Measurements from ENCODE around the gene CMIP.
"Not testable (repeated sequence)": the region's sequence is repeated elsewhere in the genome, so short reads cannot be mapped to it uniquely, and the experiment has no call there.

CMIP gene

DNA sequence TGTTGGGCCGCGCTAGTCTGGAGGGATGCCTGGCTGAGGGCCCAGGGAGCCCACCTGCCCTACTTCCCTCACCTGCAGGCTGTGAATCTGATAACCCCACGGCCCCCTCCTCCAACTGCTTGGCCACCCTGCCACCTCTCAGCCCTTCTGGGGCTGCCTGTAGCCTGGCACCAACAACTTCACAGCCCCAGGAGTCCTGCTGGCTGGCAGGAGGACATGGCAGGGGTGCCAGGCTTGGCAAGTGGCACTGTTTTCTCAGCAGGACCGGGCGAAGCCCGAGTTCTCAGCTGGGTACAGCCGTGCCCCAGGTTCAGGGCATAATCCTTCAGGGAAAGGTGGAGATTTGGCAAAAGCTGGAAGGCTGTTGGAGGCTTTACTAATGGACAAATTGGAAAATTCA, 129.6 kb downstream of the CMIP start:
- TF ChIP-seq ZNF274 (IDR thresholded peaks at IDR 0.05; ENCODE audit: low read depth, low read length) (no peak), SUZ12 (IDR thresholded peaks at IDR 0.05; ENCODE audit: extremely low read depth, insufficient read depth, insufficient read length) (no peak), YY1 (IDR thresholded peaks at IDR 0.05; ENCODE audit: insufficient read depth, insufficient read length) (no peak)
- H3K4me3 ChIP-seq (ENCODE audit: insufficient read length, low read depth), result no peak overlapping the region
- H3K27me3 ChIP-seq (ENCODE audit: insufficient read depth, insufficient read length), result no peaks in the 10 kb centered on the region
- H3K4me1 ChIP-seq (ENCODE audit: insufficient read depth, insufficient read length), result peaks cover 14% of the 10 kb centered on the region
- no peak overlapping the region for H3K9ac ChIP-seq (ENCODE audit: insufficient read length, low read depth)
- H3K9me3 ChIP-seq (ENCODE audit: insufficient read depth, low read length), result no peaks in the 10 kb centered on the region
- peaks cover 6% of the 10 kb centered on the region for H3K36me3 ChIP-seq (ENCODE audit: insufficient read depth, insufficient read length, low read length)
- DNase-seq (ENCODE audit: low read depth, low spot score), result no peak

DNA sequence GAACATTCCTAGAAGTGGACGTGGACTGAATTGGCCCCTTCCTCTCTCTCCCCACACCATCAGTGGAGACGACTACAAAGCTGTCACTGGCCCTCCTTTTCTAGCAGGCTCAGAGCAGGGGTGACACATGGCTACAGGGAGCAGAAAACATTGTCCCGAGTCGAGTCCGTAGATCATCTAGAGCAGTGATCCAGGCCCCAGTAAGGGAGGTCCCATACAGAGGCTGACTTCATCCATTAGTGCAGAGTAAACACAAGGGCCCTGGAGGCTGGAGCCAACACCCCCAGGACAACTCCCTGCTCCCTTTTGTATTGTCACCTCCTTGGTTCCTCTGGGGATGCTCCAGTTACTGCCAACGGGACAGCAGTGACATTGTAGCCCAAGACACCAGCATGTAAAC, 130.7 kb downstream of the CMIP start:
- Histone ChIP-seq H3K9me3 (ENCODE audit: insufficient read depth, low read length) (no peaks in the 10 kb centered on the region), H3K9ac (ENCODE audit: insufficient read length, low read depth) (no peak overlapping the region), H3K36me3 (ENCODE audit: insufficient read depth, insufficient read length, low read length) (peaks cover 2% of the 10 kb centered on the region), H3K4me3 (ENCODE audit: insufficient read length, low read depth) (no peak overlapping the region), H3K4me1 (ENCODE audit: insufficient read depth, insufficient read length) (peaks cover 14% of the 10 kb centered on the region), H3K27me3 (ENCODE audit: insufficient read depth, insufficient read length) (no peaks in the 10 kb centered on the region)
- DNase-seq (ENCODE audit: low read depth, low spot score), result no peak
- no peak for TF ChIP-seq YY1 (IDR thresholded peaks at IDR 0.05; ENCODE audit: insufficient read depth, insufficient read length)
- no peak for TF ChIP-seq ZNF274 (IDR thresholded peaks at IDR 0.05; ENCODE audit: low read depth, low read length)
- no peak for TF ChIP-seq SUZ12 (IDR thresholded peaks at IDR 0.05; ENCODE audit: extremely low read depth, insufficient read depth, insufficient read length)

- no peak for TF ChIP-seq ZNF274 (IDR thresholded peaks at IDR 0.05; ENCODE audit: low read depth, low read length)
- TF ChIP-seq YY1 (IDR thresholded peaks at IDR 0.05; ENCODE audit: insufficient read depth, insufficient read length), result no peak
- TF ChIP-seq SUZ12 (IDR thresholded peaks at IDR 0.05; ENCODE audit: extremely low read depth, insufficient read depth, insufficient read length), result no peak
- H3K27me3 ChIP-seq (ENCODE audit: insufficient read depth, insufficient read length), result no peaks in the 10 kb centered on the region
- no peaks in the 10 kb centered on the region for H3K9me3 ChIP-seq (ENCODE audit: insufficient read depth, low read length)
- no peak overlapping the region for H3K4me3 ChIP-seq (ENCODE audit: insufficient read length, low read depth)
- H3K9ac ChIP-seq (ENCODE audit: insufficient read length, low read depth), result no peak overlapping the region
- no peak for DNase-seq (ENCODE audit: low read depth, low spot score)
- H3K4me1 ChIP-seq (ENCODE audit: insufficient read depth, insufficient read length), result peaks cover 14% of the 10 kb centered on the region
- peaks cover 2% of the 10 kb centered on the region for H3K36me3 ChIP-seq (ENCODE audit: insufficient read depth, insufficient read length, low read length)
These were observed 131.2 kb downstream of the CMIP start for GRCh38 chr16:81575834-81576233.

DNA sequence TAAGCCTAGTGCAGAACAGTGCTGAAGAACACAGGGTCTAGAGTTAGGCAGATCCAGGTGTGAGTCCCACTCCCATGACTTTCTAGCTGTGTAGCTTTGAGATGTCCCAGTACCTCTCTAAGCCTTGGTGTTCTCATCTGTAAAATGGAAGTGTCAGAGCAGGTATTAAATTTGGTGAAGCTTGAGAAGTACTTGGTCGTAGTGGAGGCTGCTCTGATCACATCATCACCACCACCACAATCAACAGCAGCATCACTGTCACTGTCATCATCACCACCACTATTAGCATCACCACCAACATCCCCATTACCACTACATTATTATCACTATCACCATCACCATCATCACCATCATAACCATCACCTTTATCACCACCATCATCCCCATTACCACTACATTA, 132.1 kb downstream of the CMIP start:
- TF ChIP-seq SUZ12 (IDR thresholded peaks at IDR 0.05; ENCODE audit: extremely low read depth, insufficient read depth, insufficient read length), result no peak
- TF ChIP-seq YY1 (IDR thresholded peaks at IDR 0.05; ENCODE audit: insufficient read depth, insufficient read length), result no peak
- TF ChIP-seq ZNF274 (IDR thresholded peaks at IDR 0.05; ENCODE audit: low read depth, low read length), result no peak
- peaks cover 12% of the 10 kb centered on the region for H3K4me1 ChIP-seq (ENCODE audit: insufficient read depth, insufficient read length)
- H3K4me3 ChIP-seq (ENCODE audit: insufficient read length, low read depth), result no peak overlapping the region
- no peaks in the 10 kb centered on the region for H3K27me3 ChIP-seq (ENCODE audit: insufficient read depth, insufficient read length)
- peaks cover 2% of the 10 kb centered on the region for H3K36me3 ChIP-seq (ENCODE audit: insufficient read depth, insufficient read length, low read length)
- DNase-seq (ENCODE audit: low read depth, low spot score), result no peak
- no peaks in the 10 kb centered on the region for H3K9me3 ChIP-seq (ENCODE audit: insufficient read depth, low read length)
- H3K9ac ChIP-seq (ENCODE audit: insufficient read length, low read depth), result no peak overlapping the region

DNA sequence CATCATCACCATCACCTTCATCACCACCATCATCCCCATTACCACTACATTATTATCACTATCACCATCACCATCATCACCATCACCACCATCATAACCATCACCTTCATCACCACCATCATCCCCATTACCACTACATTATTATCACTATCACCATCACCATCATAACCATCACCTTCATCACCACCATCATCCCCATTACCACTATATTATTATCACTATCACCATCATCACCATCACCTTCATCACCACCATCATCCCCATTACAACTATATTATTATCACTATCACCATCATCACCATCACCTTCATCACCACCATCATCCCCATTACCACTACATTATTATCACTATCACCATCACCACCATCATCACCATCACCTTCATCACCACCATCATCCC, 132.7 kb downstream of the CMIP start:
- H3K36me3 ChIP-seq (ENCODE audit: insufficient read depth, insufficient read length, low read length); H3K27me3 ChIP-seq (ENCODE audit: insufficient read depth, insufficient read length); H3K9me3 ChIP-seq (ENCODE audit: insufficient read depth, low read length); H3K4me3 ChIP-seq (ENCODE audit: insufficient read length, low read depth); H3K9ac ChIP-seq (ENCODE audit: insufficient read length, low read depth); DNase-seq (ENCODE audit: low read depth, low spot score); H3K4me1 ChIP-seq (ENCODE audit: insufficient read depth, insufficient read length): not testable (repeated sequence)

DNA sequence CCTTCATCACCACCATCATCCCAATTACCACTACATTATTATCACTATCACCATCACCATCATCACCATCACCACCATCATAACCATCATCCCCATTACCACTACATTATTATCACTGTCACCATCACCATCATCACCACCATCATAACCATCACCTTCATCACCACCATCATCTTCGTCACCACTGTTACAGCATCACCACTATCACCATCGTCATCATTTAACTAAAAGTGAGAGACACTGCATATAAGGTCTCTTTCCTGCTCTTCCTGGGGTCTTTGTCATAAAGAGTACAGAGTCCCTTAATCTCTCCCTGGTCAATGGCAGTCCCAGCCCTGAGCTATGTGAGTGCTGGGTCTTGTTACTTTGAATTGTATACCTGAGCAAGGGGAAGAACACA, 133.5 kb downstream of the CMIP start:
- Histone ChIP-seq H3K4me3 (ENCODE audit: insufficient read length, low read depth) (no peak overlapping the region), H3K36me3 (ENCODE audit: insufficient read depth, insufficient read length, low read length) (peaks cover 3% of the 10 kb centered on the region), H3K4me1 (ENCODE audit: insufficient read depth, insufficient read length) (peaks cover 10% of the 10 kb centered on the region), H3K9ac (ENCODE audit: insufficient read length, low read depth) (no peak overlapping the region), H3K27me3 (ENCODE audit: insufficient read depth, insufficient read length) (no peaks in the 10 kb centered on the region), H3K9me3 (ENCODE audit: insufficient read depth, low read length) (no peaks in the 10 kb centered on the region)
- TF ChIP-seq SUZ12 (IDR thresholded peaks at IDR 0.05; ENCODE audit: extremely low read depth, insufficient read depth, insufficient read length), result no peak
- no peak for TF ChIP-seq ZNF274 (IDR thresholded peaks at IDR 0.05; ENCODE audit: low read depth, low read length)
- TF ChIP-seq YY1 (IDR thresholded peaks at IDR 0.05; ENCODE audit: insufficient read depth, insufficient read length), result no peak
- no peak for DNase-seq (ENCODE audit: low read depth, low spot score)

GRCh38 chr16:81578636-81579413, 134.2 kb downstream of the CMIP start:
- DNase-seq (ENCODE audit: low read depth, low spot score), result no peak
- Histone ChIP-seq H3K9ac (ENCODE audit: insufficient read length, low read depth) (no peak overlapping the region), H3K4me3 (ENCODE audit: insufficient read length, low read depth) (no peak overlapping the region), H3K4me1 (ENCODE audit: insufficient read depth, insufficient read length) (peaks cover 10% of the 10 kb centered on the region), H3K9me3 (ENCODE audit: insufficient read depth, low read length) (no peaks in the 10 kb centered on the region), H3K27me3 (ENCODE audit: insufficient read depth, insufficient read length) (no peaks in the 10 kb centered on the region), H3K36me3 (ENCODE audit: insufficient read depth, insufficient read length, low read length) (peaks cover 8% of the 10 kb centered on the region)
- no peak for TF ChIP-seq SUZ12 (IDR thresholded peaks at IDR 0.05; ENCODE audit: extremely low read depth, insufficient read depth, insufficient read length)

All from NT2/D1 (cell line).